NCI-H345 treated with DMSO at 0.1 percent for 48 hours (cell line): ENCODE measurements around the gene MPO.

Source experiments
- DNase-seq: peaks from one replicate; lab custom pipeline; 2025; ENCODE audit not compliant: unreplicated experiment; lab: John Stamatoyannopoulos, UW

MPO gene

GRCh38 chr17:58280480-58281217 lies at the start of gene MPO:
Gene MPO (minus strand): TSS chr17:58280935. CDS start chr17:58280758, 177 bp downstream.
- DNase-seq, result no peak

- DNase-seq, result no peak
Measured at GRCh38 chr17:58329810-58330537, 49.2 kb upstream of the MPO start.

- DNase-seq, result no peak
Measured at GRCh38 chr17:58329035-58329809, 48.5 kb upstream of the MPO start.

- no peak for DNase-seq
Measured at GRCh38 chr17:58328195-58329034, 47.7 kb upstream of the MPO start, which contains the start of gene TSPOAP1. Gene TSPOAP1 (minus strand): TSS chr17:58328795. CDS start chr17:58327920, 875 bp downstream.

GRCh38 chr17:58327363-58328194 lies 46.8 kb upstream of the MPO start:
- no peak for DNase-seq

GRCh38 chr17:58326609-58327362 lies 46.1 kb upstream of the MPO start:
- DNase-seq, result no peak

GRCh38 chr17:58325976-58326468 lies 45.3 kb upstream of the MPO start:
- no peak for DNase-seq

- no peak for DNase-seq
Measured at GRCh38 chr17:58325289-58325726, 44.6 kb upstream of the MPO start.

GRCh38 chr17:58324409-58325288 lies 43.9 kb upstream of the MPO start:
- DNase-seq, result no peak

- no peak for DNase-seq
Measured at GRCh38 chr17:58324056-58324408, 43.3 kb upstream of the MPO start.

- DNase-seq, result no peak
Measured at GRCh38 chr17:58323366-58324055, 42.8 kb upstream of the MPO start.

- DNase-seq, result no peak
Measured at GRCh38 chr17:58322581-58323185, 41.9 kb upstream of the MPO start.

GRCh38 chr17:58321571-58322525 lies 41.1 kb upstream of the MPO start:
- DNase-seq, result no peak

- no peak for DNase-seq
Measured at GRCh38 chr17:58320570-58321323, 40.0 kb upstream of the MPO start.

GRCh38 chr17:58320163-58320558 lies 39.4 kb upstream of the MPO start:
- DNase-seq, result no peak
